KOPT-K1 (cell line): ENCODE data around the gene ESRRA.

ENCODE experiments used
- H3K27ac ChIP-seq: fragments of 200-600 bp; sonication (generic); 2 replicates; pipeline ENCODE4 v1.5.1; 2016; ENCODE audit warnings: antibody characterized with exemption, mild to moderate bottlenecking, low read depth, low read length; ENCODE audit not compliant: poor library complexity, severe bottlenecking
- H3K36me3 ChIP-seq: fragments of 200-600 bp; sonication (generic); 2 replicates; pipeline ENCODE4 v1.5.1; 2017; ENCODE audit warnings: antibody characterized with exemption, mild to moderate bottlenecking, low read length, moderate library complexity; ENCODE audit not compliant: insufficient read depth
- H3K9me3 ChIP-seq: fragments of 200-600 bp; sonication (generic); 2 replicates; pipeline ENCODE4 v1.5.1; 2017; ENCODE audit warnings: antibody characterized with exemption, low read length, mild to moderate bottlenecking; ENCODE audit not compliant: insufficient read depth, poor library complexity, severe bottlenecking

The ESRRA gene

GRCh38 chr11:64352995-64353714 is 47.8 kb downstream of the ESRRA start:
- no peak overlapping the region for H3K27ac ChIP-seq
- no peaks in the 10 kb centered on the region for H3K9me3 ChIP-seq
- H3K36me3 ChIP-seq = peaks cover 17% of the 10 kb centered on the region; the same call in 1 of the 2 replicates

GRCh38 chr11:64353715-64354506 is 48.6 kb downstream of the ESRRA start:
- H3K9me3 ChIP-seq = no peaks in the 10 kb centered on the region
- H3K36me3 ChIP-seq = peaks cover 17% of the 10 kb centered on the region; the same call in 1 of the 2 replicates
- no peak overlapping the region for H3K27ac ChIP-seq

GRCh38 chr11:64355078-64355940 is 50.0 kb downstream of the ESRRA start:
- H3K9me3 ChIP-seq = no peaks in the 10 kb centered on the region
- no peak overlapping the region for H3K27ac ChIP-seq
- H3K36me3 ChIP-seq = peaks cover 20% of the 10 kb centered on the region; the same call in 1 of the 2 replicates

GRCh38 chr11:64356498-64357411 is 51.4 kb downstream of the ESRRA start:
- Histone ChIP-seq H3K36me3 (peaks cover 35% of the 10 kb centered on the region), H3K27ac (no peak overlapping the region)

GRCh38 chr11:64357446-64357845 is 52.1 kb downstream of the ESRRA start:
- H3K9me3 ChIP-seq = no peaks in the 10 kb centered on the region
- no peak overlapping the region for H3K27ac ChIP-seq

More at GRCh38 chr11:64356498-64357411, 51.4 kb downstream of the ESRRA start:
- no peaks in the 10 kb centered on the region for H3K9me3 ChIP-seq

GRCh38 chr11:64357904-64358535 is 52.7 kb downstream of the ESRRA start:
- Histone ChIP-seq H3K36me3 (peaks cover 48% of the 10 kb centered on the region), H3K9me3 (no peaks in the 10 kb centered on the region), H3K27ac (peak overlapping the region; percentile 73)

More at GRCh38 chr11:64357446-64357845, 52.1 kb downstream of the ESRRA start:
- peaks cover 42% of the 10 kb centered on the region for H3K36me3 ChIP-seq

GRCh38 chr11:64358536-64358906 is 53.2 kb downstream of the ESRRA start:
- Histone ChIP-seq H3K27ac (peak overlapping the region; percentile 73), H3K9me3 (no peaks in the 10 kb centered on the region)

GRCh38 chr11:64358907-64359711 is 53.8 kb downstream of the ESRRA start, which contains the start of gene RPS6KA4:
Gene RPS6KA4, plus strand, starts transcription at chr11:64359162. Its CDS starts 74 bp downstream, at chr11:64359236.
- Histone ChIP-seq H3K9me3 (no peaks in the 10 kb centered on the region), H3K36me3 (peaks cover 47% of the 10 kb centered on the region), H3K27ac (peak within 1 kb of the TSS; percentile 73)

More at GRCh38 chr11:64358536-64358906, 53.2 kb downstream of the ESRRA start:
- H3K36me3 ChIP-seq = peaks cover 49% of the 10 kb centered on the region

- H3K36me3 ChIP-seq = peaks cover 50% of the 10 kb centered on the region
- no peaks in the 10 kb centered on the region for H3K9me3 ChIP-seq
- H3K27ac ChIP-seq = peak overlapping the region; percentile 73
Measured at GRCh38 chr11:64359712-64360445, 54.6 kb downstream of the ESRRA start.

- no peaks in the 10 kb centered on the region for H3K9me3 ChIP-seq
- peaks cover 52% of the 10 kb centered on the region for H3K36me3 ChIP-seq
- H3K27ac ChIP-seq = no peak overlapping the region
Measured at GRCh38 chr11:64360448-64360921, 55.2 kb downstream of the ESRRA start.

- Histone ChIP-seq H3K9me3 (no peaks in the 10 kb centered on the region), H3K27ac (no peak overlapping the region), H3K36me3 (peaks cover 61% of the 10 kb centered on the region)
Measured at GRCh38 chr11:64361659-64362058, 56.3 kb downstream of the ESRRA start.

- Histone ChIP-seq H3K27ac (no peak overlapping the region), H3K36me3 (peaks cover 67% of the 10 kb centered on the region), H3K9me3 (no peaks in the 10 kb centered on the region)
Measured at GRCh38 chr11:64362339-64362738, 57.0 kb downstream of the ESRRA start.
